Left renal pelvis (tissue), 4 donors: ENCODE data around the gene FRYL. TPM values are rescaled to one million over a fixed set of nuclear protein-coding genes. Genes with fewer than 3 reads are reported as not detected.

Experiments used
- DNase-seq, 4 donors: peaks; one replicate each; pipeline ENCODE4 v3.0.0-alpha.2; 2013; ENCODE audit warnings: low read depth in 4 of 4, low spot score in 3 of 4
- polyA plus RNA-seq, 4 donors: library from polyadenylated mRNA; unstranded; fragments of 120-200 nt; gene quantifications; one replicate each; pipeline ENCODE4 v1.2.1, GENCODE V29; 2013; ENCODE audit not compliant: insufficient read length in 4 of 4

Gene FRYL
- polyA plus RNA-seq, 4 donors: 47.9 to 60.7 (median 49.9) TPM

GRCh38 chr4:48499551-48500066, 280.5 kb downstream of the FRYL start:
- DNase-seq: no peak

DNA sequence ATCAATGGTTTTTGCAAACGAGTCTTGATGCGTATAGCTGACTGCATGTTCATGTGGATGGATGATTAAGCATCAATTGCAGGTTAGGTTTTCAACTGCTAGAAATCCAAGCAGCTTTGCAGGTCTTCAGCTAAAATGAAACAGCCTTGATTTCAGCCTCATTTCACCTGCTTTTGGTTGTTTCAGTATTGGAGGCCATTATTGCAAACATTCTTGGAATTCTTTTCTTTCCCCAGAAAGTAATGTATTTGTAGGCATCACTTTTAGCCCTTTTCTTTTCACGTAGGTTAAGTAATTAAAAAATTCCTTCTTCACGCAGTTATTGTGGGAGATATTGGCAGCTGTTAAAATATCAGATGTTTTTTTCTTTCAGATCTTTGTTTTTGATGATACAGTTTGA, 281.2 kb downstream of the FRYL start:
- DNase-seq: no peak

- DNase-seq: no peak
These were observed 284.1 kb downstream of the FRYL start for GRCh38 chr4:48495941-48496340.

- DNase-seq: no peak
These were observed 286.5 kb downstream of the FRYL start for GRCh38 chr4:48493452-48494100.

DNA sequence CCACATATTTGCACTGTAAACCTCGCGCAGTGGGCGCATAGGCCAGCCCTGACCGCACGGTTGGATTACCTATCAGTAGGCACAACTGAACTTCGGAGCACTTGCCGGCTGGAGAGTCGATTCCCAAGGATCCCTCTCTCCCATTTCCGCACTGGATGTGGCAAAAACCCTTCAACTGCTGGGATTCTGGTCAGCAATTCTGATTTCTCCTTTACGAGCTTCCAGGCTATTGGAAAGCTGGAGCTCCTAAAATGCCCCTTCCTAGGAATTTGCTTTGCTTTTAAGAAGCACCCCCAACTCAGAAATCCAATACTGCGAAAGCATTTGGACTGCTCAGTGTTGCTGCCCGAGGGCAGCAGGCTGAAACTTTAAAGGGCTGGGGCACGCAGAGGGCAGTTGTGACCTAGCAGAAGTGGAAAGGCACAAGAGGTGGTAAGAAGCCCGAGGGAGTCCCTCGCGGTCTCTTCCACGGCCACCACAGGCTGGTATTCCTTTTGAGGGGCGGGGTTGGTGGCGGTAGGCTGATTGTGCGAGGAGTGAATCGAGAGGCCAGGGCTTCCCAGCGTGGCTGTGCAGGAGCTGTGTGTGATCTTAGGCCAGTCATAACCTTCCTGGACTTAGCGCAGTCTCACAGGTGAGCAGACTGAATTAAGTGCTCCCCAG, 288.4 kb downstream of the FRYL start:
- no peak for DNase-seq

DNA sequence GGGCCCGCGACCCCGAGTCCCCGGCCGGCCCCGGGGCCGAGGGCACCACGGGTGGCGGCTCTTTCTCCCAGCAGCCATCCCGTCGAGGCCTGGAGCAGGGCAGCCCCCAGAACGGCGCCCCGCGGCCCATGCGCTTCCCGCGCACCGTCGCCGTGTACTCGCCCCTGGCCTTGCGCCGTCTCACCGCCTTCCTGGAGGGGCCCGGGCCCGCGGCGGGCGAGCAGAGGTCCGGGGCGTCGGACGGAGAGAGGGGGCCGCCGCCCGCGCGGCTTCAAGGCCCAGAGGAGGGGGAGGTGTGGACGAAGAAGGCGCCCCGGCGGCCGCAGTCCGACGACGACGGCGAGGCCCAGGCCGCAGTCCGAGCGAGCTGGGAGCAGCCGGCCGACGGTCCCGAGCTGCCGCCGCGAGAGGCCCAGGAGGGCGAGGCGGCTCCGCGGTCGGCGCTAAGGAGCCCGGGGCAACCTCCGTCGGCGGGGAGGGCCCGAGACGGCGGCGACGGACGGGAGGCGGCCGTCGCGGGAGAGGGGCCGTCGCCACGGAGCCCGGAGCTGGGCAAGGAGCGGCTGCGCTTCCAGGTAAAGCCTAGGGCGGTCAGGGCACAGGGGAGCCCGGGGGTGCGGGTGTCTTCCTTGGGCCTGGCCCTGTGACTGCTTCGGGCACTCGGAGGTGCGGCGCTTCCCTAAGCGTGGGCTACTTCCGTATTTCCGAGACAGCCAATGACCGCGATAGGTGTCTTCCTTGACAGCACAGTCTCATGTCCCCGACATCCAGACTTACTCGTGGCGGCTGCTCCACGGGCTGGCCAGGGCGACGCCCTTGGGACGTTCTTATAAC, 289.2 kb downstream of the FRYL start:
- DNase-seq: no peak

GRCh38 chr4:48490012-48490679, 289.9 kb downstream of the FRYL start, which contains the start of gene ZAR1:
ZAR1 (plus strand) TSS chr4:48490252; CDS start chr4:48490292, 40 bp downstream.
- no peak for DNase-seq

GRCh38 chr4:48489683-48490011, 290.4 kb downstream of the FRYL start:
- no peak for DNase-seq

DNA sequence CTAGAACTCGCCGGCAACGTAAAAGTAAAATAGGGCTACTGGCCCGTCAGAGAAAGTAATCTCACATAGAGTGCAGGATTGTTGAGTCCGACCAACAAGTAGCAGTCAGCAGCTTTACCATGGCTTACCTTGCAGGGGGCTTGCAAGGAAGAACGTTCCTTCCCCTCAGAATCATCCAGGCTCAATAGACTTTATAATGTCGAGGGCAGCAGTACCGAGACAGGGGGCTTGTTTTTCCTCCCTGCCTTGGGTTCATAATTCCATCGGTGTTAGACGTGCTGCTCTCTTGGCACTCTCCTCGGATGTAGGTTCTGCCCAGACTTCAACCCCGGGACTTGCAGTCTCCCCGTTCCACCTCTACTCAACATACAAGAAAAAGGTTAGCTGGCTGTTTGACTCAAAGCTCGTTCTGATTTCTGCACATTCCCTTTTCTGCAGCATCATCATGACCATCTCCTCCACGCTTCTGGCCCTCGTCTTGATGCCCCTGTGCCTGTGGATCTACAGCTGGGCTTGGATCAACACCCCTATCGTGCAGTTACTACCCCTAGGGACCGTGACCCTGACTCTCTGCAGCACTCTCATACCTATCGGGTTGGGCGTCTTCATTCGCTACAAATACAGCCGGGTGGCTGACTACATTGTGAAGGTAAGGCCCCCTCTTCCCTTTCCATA, 295.4 kb downstream of the FRYL start:
- no peak for DNase-seq

DNA sequence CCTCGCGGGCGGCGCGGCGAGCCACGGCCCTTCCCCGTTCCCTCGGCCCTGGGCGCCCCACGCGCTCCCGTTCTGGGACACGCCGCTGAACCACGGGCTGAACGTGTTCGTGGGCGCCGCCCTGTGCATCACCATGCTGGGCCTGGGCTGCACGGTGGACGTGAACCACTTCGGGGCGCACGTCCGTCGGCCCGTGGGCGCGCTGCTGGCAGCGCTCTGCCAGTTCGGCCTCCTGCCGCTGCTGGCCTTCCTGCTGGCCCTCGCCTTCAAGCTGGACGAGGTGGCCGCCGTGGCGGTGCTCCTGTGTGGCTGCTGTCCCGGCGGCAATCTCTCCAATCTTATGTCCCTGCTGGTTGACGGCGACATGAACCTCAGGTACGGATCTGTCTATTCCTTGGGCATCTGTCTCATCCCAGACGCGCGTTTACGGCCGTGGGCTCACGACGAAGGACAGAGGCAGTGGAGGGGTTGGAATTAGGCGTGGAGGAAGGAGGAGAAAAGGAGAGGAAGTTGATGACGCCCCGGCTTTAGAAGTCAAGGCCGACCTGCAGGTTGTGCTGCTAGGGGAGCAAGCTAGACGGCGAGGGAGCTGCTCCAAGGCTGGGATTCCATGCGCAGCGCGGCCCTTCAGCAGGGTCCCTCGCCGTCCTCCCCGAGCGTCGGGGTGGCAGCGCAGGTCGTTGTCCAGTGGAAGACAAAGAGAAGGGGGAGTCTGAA, 296.1 kb downstream of the FRYL start:
- no peak for DNase-seq

DNA sequence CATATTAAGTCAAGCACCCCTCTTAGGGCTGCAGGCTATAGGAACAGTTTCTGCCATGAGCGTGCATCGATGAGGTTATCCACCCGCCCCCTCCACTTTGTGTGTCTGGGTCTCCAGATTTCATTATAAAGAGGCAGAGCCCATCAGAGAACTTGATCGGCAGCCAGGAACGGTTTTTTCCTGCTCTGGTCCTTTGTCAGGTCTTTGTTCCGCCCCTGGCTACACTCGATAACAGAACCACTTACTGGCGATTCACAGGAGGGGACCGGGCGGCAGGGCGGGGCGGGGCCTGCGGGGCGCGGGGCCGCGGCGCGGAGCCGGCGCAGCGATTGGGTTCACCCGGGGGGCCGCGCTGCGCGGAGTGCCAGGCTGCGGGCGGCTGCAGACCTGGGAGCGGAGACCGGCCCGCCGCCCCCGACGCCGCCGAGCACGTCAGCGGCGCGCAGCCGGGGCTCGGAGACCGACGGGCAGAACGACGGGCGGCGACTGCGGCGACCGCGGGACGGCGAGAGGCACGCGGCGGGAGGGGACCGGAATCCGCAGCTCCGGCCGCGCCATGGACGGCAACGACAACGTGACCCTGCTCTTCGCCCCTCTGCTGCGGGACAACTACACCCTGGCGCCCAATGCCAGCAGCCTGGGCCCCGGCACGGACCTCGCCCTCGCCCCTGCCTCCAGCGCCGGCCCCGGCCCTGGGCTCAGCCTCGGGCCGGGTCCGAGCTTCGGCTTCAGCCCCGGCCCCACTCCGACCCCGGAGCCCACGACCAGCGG, 296.9 kb downstream of the FRYL start, which contains the start of gene SLC10A4:
TSS of gene SLC10A4 (plus strand) at position 338 of the 771 bp plus-strand sequence. CDS start at position 557, 219 bp downstream.
- no peak for DNase-seq

GRCh38 chr4:48481581-48481980, 298.5 kb downstream of the FRYL start:
- no peak for DNase-seq

- no peak for DNase-seq
These were observed 301.8 kb downstream of the FRYL start for GRCh38 chr4:48478273-48478672.

DNA sequence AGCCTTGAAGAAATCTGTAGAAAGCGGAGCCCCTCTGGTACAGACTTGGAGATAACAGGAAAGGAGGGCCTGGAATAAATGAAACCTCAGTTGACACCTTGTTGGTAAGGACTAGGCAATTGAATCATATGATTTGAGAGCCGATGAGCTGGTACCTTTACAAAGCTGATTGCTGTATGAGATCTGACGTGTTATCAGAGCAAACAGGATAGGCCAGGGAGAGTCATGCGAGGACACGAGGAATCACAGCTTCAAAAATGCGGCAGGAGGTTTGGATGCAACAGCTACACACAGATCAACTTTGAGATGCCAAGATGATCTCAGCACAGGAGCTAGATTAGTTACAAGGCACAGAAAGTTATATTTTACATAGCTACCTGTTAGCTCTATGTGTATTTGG, 304.3 kb downstream of the FRYL start:
- DNase-seq: no peak

GRCh38 chr4:48472794-48473193, 307.3 kb downstream of the FRYL start:
- no peak for DNase-seq

DNA sequence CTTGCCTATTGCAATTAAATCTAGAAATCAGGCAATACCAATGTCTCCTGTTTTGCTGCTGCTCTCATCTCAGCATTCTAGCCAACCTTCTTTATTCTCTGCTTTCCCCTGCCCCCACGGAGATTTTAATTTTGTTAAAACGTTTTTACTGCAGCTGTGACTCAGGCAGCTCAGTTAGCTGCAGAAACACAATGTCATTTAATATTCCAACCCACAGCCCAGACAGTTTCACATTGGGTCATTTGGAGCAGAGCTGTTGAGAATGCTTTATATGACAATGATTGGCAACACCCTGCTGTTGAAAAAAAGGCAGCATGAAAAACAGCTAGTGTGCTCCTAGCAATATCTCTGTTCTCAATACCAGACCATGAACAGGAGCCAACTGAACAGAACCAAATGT, 309.5 kb downstream of the FRYL start:
- no peak for DNase-seq

- no peak for DNase-seq
These were observed 309.9 kb downstream of the FRYL start for GRCh38 chr4:48470137-48470536.

GRCh38 chr4:48467891-48468290, 312.2 kb downstream of the FRYL start:
- no peak for DNase-seq

DNA sequence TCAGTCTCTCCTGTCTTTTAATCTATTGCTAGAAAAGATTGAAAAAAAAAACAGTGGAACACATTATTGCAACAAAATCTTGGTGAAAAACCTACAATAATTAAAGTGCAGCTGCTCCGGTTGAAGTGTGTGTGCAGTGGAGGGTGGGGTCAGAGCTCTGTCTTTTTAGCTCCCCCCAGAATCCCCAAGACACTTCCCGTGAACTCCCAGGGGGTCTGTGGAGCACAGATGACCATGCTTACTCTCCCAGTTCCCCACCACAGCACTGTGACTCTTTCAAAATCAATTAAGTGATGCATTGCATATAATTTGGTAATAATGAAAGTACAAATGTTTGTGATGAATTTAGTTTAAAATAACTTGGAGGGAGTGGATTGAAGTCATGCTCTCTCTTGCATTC, 312.6 kb downstream of the FRYL start:
- no peak for DNase-seq
